ENCODE measurements around the gene ADAM12. TPM values are rescaled to one million over a fixed set of nuclear protein-coding genes. Genes with fewer than 3 reads are reported as not detected.

The ADAM12 gene
- 1 to 10 TPM in 1 of 2 donors, under 1 TPM in 1; 0.71 to 1.2 TPM for total RNA-seq

- peaks cover 0 to 4% of the 10 kb centered on the region in 2 donors for H3K27me3 ChIP-seq
- no peaks in the 10 kb centered on the region for H3K9me3 ChIP-seq
- DNase-seq (ENCODE audit: low spot score) = no peak
- TF ChIP-seq CTCF (IDR thresholded peaks at IDR 0.05) = no peak
- H3K4me1 ChIP-seq = peaks cover 0 to 18% of the 10 kb centered on the region in 2 donors
- H3K4me3 ChIP-seq = peak within 1 kb of the TSS; percentile 24 to 51
- no peaks in the 10 kb centered on the region for H3K36me3 ChIP-seq
- H3K27ac ChIP-seq = peak within 1 kb of the TSS; percentile 50 to 62
Measured at GRCh38 chr10:126387931-126388911, at the start of gene ADAM12. Gene ADAM12, minus strand, starts transcription at chr10:126388477. Its CDS starts 332 bp downstream, at chr10:126388145.

GRCh38 chr10:126437635-126438406 is 49.5 kb upstream of the ADAM12 start:
- Histone ChIP-seq H3K4me1 (no peaks in the 10 kb centered on the region), H3K27ac (no peak overlapping the region), H3K27me3 (no peaks in the 10 kb centered on the region), H3K36me3 (no peaks in the 10 kb centered on the region), H3K9me3 (no peaks in the 10 kb centered on the region), H3K4me3 (no peak overlapping the region)
- DNase-seq (ENCODE audit: low spot score) = no peak
- TF ChIP-seq CTCF (IDR thresholded peaks at IDR 0.05) = no peak

GRCh38 chr10:126434235-126434634 is 46.0 kb upstream of the ADAM12 start:
- Histone ChIP-seq H3K4me3 (no peak overlapping the region), H3K27ac (no peak overlapping the region), H3K27me3 (no peaks in the 10 kb centered on the region), H3K9me3 (no peaks in the 10 kb centered on the region), H3K36me3 (no peaks in the 10 kb centered on the region), H3K4me1 (no peaks in the 10 kb centered on the region)
- no peak for DNase-seq (ENCODE audit: low spot score)
- TF ChIP-seq CTCF (IDR thresholded peaks at IDR 0.05) = no peak

- H3K36me3 ChIP-seq = no peaks in the 10 kb centered on the region
- no peak overlapping the region for H3K27ac ChIP-seq
- no peak for TF ChIP-seq CTCF (IDR thresholded peaks at IDR 0.05)
- H3K27me3 ChIP-seq = no peaks in the 10 kb centered on the region
- DNase-seq (ENCODE audit: low spot score) = no peak
- no peaks in the 10 kb centered on the region for H3K4me1 ChIP-seq
- H3K4me3 ChIP-seq = no peak overlapping the region
- H3K9me3 ChIP-seq = no peaks in the 10 kb centered on the region
Measured at GRCh38 chr10:126433351-126433750, 45.1 kb upstream of the ADAM12 start.

- no peak overlapping the region for H3K4me3 ChIP-seq
- no peaks in the 10 kb centered on the region for H3K36me3 ChIP-seq
- no peak overlapping the region for H3K27ac ChIP-seq
- H3K27me3 ChIP-seq = no peaks in the 10 kb centered on the region
- no peaks in the 10 kb centered on the region for H3K4me1 ChIP-seq
- H3K9me3 ChIP-seq = no peaks in the 10 kb centered on the region
- no peak for TF ChIP-seq CTCF (IDR thresholded peaks at IDR 0.05)
- no peak for DNase-seq (ENCODE audit: low spot score)
Measured at GRCh38 chr10:126432507-126432906, 44.2 kb upstream of the ADAM12 start.
